Neural cell (in vitro differentiated cells): ENCODE results near the gene ANKS1A. TPM values are rescaled to one million over a fixed set of nuclear protein-coding genes. Genes with fewer than 3 reads are reported as not detected.

Experiments
- H2AFZ ChIP-seq: fragments of 200-600, 300-800 bp; sonication (generic), shearing (Covaris generic); 2 replicates; pipeline ENCODE4 v1.6.0; 2014; ENCODE audit warnings: low read depth, mild to moderate bottlenecking, antibody characterized with exemption, low read length, moderate library complexity
- H3F3A ChIP-seq: fragments of 200-600 bp; shearing (Covaris generic); 2 replicates; pipeline ENCODE4 v1.6.1; 2016; ENCODE audit warnings: mild to moderate bottlenecking, moderate library complexity, mixed read lengths, antibody characterized with exemption, low read length; ENCODE audit not compliant: insufficient read depth, poor library complexity, severe bottlenecking
- H3K27ac ChIP-seq: fragments of 200-600, 300-800 bp; sonication (generic), shearing (Covaris generic); 2 replicates; pipeline ENCODE4 v1.5.1; 2014; ENCODE audit warnings: mild to moderate bottlenecking, low read length, moderate library complexity
- H3K27me3 ChIP-seq: fragments of 300-800, 200-600 bp; sonication (generic), shearing (Covaris generic); 2 replicates; pipeline ENCODE4 v1.6.0; 2014; ENCODE audit warnings: mild to moderate bottlenecking, low read depth, low read length, moderate library complexity; ENCODE audit not compliant: insufficient read depth
- H3K36me3 ChIP-seq: fragments of 300-800, 200-600 bp; sonication (generic), shearing (Covaris generic); 2 replicates; pipeline ENCODE4 v1.5.1; 2014; ENCODE audit warnings: mild to moderate bottlenecking, antibody characterized with exemption, low read length, moderate library complexity; ENCODE audit not compliant: insufficient read depth
- H3K4me2 ChIP-seq: fragments of 300-800, 200-600 bp; sonication (generic), shearing (Covaris generic); 2 replicates; pipeline ENCODE4 v1.6.0; 2014; ENCODE audit warnings: mild to moderate bottlenecking, low read length
- H3K4me3 ChIP-seq: fragments of 300-800, 200-600 bp; sonication (generic), shearing (Covaris generic); 2 replicates; pipeline ENCODE4 v1.5.1; 2014; ENCODE audit warnings: mild to moderate bottlenecking, low read length, moderate library complexity
- H3K79me2 ChIP-seq: fragments of 200-600 bp; shearing (Covaris generic); replicated peaks from 2 replicates; pipeline ENCODE4 v1.6.0; 2014; ENCODE audit warnings: mild to moderate bottlenecking, low read length, moderate library complexity; ENCODE audit not compliant: insufficient read depth
- H3K9ac ChIP-seq: fragments of 300-800, 200-600 bp; sonication (generic), shearing (Covaris generic); 2 replicates; pipeline ENCODE4 v1.6.1; 2016; ENCODE audit warnings: mild to moderate bottlenecking, low read length, mixed read lengths
- H3K9me2 ChIP-seq: fragments of 200-600 bp; shearing (Covaris generic); 2 replicates; pipeline ENCODE4 v1.6.1; 2016; ENCODE audit warnings: mild to moderate bottlenecking, low read length, mixed read lengths; ENCODE audit not compliant: insufficient read depth
- H3K9me3 ChIP-seq: fragments of 200-600, 300-800 bp; sonication (generic), shearing (Covaris generic); 2 replicates; pipeline ENCODE4 v1.6.1; 2016; ENCODE audit warnings: mild to moderate bottlenecking, mixed run types, low read length, moderate library complexity, mixed read lengths
- H4K20me1 ChIP-seq: fragments of 200-600 bp; shearing (Covaris generic); 2 replicates; pipeline ENCODE4 v1.6.1; 2016; ENCODE audit warnings: mild to moderate bottlenecking, mixed run types; ENCODE audit not compliant: insufficient read depth
- EP300 ChIP-seq: fragments of 450-650 bp; conservative IDR thresholded peaks from 2 replicates; pipeline ENCODE4 v1.6.1; 2014; ENCODE audit warnings: antibody characterized with exemption, mild to moderate bottlenecking, moderate library complexity; ENCODE audit not compliant: poor library complexity, severe bottlenecking
- EZH2 ChIP-seq: fragments of 200-600, 300-800 bp; shearing (Covaris generic), sonication (generic); IDR thresholded peaks from 2 replicates; pipeline ENCODE4 v1.6.1; 2014; ENCODE audit warnings: antibody characterized with exemption, low read length, borderline replicate concordance, mild to moderate bottlenecking; ENCODE audit not compliant: insufficient read depth, poor library complexity, severe bottlenecking
- MXI1 ChIP-seq: fragments of 450-650 bp; conservative IDR thresholded peaks from 2 replicates; pipeline ENCODE4 v1.6.1; 2014; ENCODE audit warnings: antibody characterized with exemption, mild to moderate bottlenecking; ENCODE audit not compliant: poor library complexity, severe bottlenecking
- POLR2AphosphoS5 ChIP-seq: IDR thresholded peaks from 2 replicates; pipeline ENCODE4 v1.6.1; 2012
- RAD21 ChIP-seq: fragments of 450-650 bp; conservative IDR thresholded peaks from 2 replicates; pipeline ENCODE4 v1.6.1; 2014; ENCODE audit warnings: antibody characterized with exemption, mild to moderate bottlenecking, moderate library complexity
- SMC3 ChIP-seq: fragments of 450-650 bp; conservative IDR thresholded peaks from 2 replicates; pipeline ENCODE4 v1.6.1; 2014; ENCODE audit warnings: antibody characterized with exemption, mild to moderate bottlenecking, moderate library complexity; ENCODE audit not compliant: poor library complexity
- TAF1 ChIP-seq: IDR thresholded peaks from 2 replicates; pipeline ENCODE4 v1.6.1; 2012; ENCODE audit warnings: low read depth
- polyA plus RNA-seq: library from polyadenylated mRNA; depleted of rRNA; stranded (reverse); fragments of >200 nt; gene quantifications from 2 replicates; pipeline ENCODE4 v1.2.3, GENCODE V29; 2014
- TF ChIP-seq, protein P1 (sequence below): fragments of 450-650 bp; IDR thresholded peaks from 2 replicates; pipeline ENCODE4 v1.5.1; 2014; ENCODE audit warnings: antibody characterized with exemption, mild to moderate bottlenecking, moderate library complexity; ENCODE audit not compliant: poor library complexity, severe bottlenecking
- TF ChIP-seq, protein P2 (sequence below): IDR thresholded peaks from 2 replicates; pipeline ENCODE4 v1.6.1; 2012; ENCODE audit warnings: borderline replicate concordance

Gene ANKS1A
- polyA plus RNA-seq, 1 donor from 2014 or later: 22.6 TPM

DNA sequence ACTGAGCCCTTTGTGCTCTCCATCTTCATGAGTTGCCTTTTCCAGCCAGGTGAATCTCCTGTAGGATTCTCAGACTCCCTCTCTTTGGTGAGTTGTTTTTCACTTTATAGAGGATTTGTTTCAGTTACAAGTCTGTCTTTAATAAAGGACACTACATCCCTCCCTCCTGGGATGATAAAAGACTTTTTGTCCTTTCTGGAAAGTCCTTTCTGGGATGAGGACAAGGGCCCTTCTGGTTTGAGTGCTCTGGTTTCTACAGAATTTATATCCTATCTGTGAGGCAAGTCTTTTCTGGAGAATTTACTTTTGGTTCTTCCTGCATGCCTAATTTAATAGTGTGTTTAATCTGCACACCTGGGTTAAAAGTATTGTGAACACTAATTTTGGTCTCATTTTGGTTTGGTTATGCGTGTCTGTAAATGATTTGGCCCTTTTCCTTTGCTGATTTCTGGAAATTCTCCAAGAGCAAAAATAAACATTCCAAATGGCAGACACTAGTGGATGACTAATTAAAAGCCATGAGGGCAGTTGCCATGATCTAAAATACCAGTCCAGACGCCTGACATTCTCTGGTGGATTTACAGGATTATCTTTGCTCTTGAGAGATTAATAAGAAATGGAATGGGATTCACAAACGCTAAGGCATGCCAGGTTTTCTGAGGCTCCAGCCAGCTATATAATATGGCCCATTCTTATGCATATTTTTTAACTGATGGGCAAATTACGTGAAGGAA, 207.2 kb downstream of the ANKS1A start:
- H3F3A ChIP-seq: no peaks in the 10 kb centered on the region
- no peaks in the 10 kb centered on the region for H4K20me1 ChIP-seq
- no peaks in the 10 kb centered on the region for H3K36me3 ChIP-seq
- TF ChIP-seq, protein P1, sequence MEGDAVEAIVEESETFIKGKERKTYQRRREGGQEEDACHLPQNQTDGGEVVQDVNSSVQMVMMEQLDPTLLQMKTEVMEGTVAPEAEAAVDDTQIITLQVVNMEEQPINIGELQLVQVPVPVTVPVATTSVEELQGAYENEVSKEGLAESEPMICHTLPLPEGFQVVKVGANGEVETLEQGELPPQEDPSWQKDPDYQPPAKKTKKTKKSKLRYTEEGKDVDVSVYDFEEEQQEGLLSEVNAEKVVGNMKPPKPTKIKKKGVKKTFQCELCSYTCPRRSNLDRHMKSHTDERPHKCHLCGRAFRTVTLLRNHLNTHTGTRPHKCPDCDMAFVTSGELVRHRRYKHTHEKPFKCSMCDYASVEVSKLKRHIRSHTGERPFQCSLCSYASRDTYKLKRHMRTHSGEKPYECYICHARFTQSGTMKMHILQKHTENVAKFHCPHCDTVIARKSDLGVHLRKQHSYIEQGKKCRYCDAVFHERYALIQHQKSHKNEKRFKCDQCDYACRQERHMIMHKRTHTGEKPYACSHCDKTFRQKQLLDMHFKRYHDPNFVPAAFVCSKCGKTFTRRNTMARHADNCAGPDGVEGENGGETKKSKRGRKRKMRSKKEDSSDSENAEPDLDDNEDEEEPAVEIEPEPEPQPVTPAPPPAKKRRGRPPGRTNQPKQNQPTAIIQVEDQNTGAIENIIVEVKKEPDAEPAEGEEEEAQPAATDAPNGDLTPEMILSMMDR: no peak
- TF ChIP-seq EZH2: no peak
- no peak for TF ChIP-seq SMC3
- TF ChIP-seq POLR2AphosphoS5: no peak
- no peak for TF ChIP-seq TAF1
- no peak for TF ChIP-seq MXI1
- TF ChIP-seq, protein P2, sequence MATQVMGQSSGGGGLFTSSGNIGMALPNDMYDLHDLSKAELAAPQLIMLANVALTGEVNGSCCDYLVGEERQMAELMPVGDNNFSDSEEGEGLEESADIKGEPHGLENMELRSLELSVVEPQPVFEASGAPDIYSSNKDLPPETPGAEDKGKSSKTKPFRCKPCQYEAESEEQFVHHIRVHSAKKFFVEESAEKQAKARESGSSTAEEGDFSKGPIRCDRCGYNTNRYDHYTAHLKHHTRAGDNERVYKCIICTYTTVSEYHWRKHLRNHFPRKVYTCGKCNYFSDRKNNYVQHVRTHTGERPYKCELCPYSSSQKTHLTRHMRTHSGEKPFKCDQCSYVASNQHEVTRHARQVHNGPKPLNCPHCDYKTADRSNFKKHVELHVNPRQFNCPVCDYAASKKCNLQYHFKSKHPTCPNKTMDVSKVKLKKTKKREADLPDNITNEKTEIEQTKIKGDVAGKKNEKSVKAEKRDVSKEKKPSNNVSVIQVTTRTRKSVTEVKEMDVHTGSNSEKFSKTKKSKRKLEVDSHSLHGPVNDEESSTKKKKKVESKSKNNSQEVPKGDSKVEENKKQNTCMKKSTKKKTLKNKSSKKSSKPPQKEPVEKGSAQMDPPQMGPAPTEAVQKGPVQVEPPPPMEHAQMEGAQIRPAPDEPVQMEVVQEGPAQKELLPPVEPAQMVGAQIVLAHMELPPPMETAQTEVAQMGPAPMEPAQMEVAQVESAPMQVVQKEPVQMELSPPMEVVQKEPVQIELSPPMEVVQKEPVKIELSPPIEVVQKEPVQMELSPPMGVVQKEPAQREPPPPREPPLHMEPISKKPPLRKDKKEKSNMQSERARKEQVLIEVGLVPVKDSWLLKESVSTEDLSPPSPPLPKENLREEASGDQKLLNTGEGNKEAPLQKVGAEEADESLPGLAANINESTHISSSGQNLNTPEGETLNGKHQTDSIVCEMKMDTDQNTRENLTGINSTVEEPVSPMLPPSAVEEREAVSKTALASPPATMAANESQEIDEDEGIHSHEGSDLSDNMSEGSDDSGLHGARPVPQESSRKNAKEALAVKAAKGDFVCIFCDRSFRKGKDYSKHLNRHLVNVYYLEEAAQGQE: no peak
- no peak for TF ChIP-seq EP300
- TF ChIP-seq RAD21: no peak
- no peaks in the 10 kb centered on the region for H3K79me2 ChIP-seq
- no peak overlapping the region for H3K9ac ChIP-seq
- H3K4me2 ChIP-seq: no peak overlapping the region
- H3K27me3 ChIP-seq: no peaks in the 10 kb centered on the region
- no peaks in the 10 kb centered on the region for H3K9me3 ChIP-seq
- H3K9me2 ChIP-seq: no peaks in the 10 kb centered on the region
- H3K27ac ChIP-seq: no peak overlapping the region
- no peak overlapping the region for H3K4me3 ChIP-seq
- no peak overlapping the region for H2AFZ ChIP-seq

DNA sequence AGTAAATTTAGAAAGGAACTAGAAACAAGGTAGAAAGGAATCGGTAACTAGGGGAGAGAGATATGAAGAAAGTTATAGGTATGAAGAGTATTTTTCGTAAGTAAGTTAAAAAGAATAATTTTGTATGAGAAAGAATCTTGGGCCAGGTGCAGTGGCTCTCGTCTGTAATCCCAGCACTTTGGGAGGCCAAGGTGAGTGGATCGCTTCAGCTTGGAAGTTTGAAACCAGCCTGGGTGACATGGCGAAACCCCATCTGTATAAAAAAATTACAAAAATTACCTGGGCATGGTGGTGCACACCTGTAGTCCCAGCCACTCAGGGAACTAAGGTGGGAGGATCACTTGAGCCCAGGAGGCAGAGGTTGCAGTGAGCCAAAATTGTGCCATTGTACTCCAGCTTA, 210.1 kb downstream of the ANKS1A start:
- no peaks in the 10 kb centered on the region for H3K79me2 ChIP-seq
- no peak overlapping the region for H3K27ac ChIP-seq
- no peak overlapping the region for H3K9ac ChIP-seq
- H3K27me3 ChIP-seq: no peaks in the 10 kb centered on the region
- no peaks in the 10 kb centered on the region for H3K9me3 ChIP-seq
- no peak overlapping the region for H3K4me2 ChIP-seq
- no peaks in the 10 kb centered on the region for H3K36me3 ChIP-seq
- TF ChIP-seq, protein P1: no peak
- TF ChIP-seq MXI1: no peak
- H3K4me3 ChIP-seq: no peak overlapping the region
- no peaks in the 10 kb centered on the region for H3K9me2 ChIP-seq
- H4K20me1 ChIP-seq: no peaks in the 10 kb centered on the region
- H3F3A ChIP-seq: no peaks in the 10 kb centered on the region
- H2AFZ ChIP-seq: no peak overlapping the region
